ENCODE data around the gene COA1. TPM values are rescaled to one million over a fixed set of nuclear protein-coding genes. Genes with fewer than 3 reads are reported as not detected.

The COA1 gene
- total RNA-seq, 1 donor from 2014 or later: 85.1 TPM

DNA sequence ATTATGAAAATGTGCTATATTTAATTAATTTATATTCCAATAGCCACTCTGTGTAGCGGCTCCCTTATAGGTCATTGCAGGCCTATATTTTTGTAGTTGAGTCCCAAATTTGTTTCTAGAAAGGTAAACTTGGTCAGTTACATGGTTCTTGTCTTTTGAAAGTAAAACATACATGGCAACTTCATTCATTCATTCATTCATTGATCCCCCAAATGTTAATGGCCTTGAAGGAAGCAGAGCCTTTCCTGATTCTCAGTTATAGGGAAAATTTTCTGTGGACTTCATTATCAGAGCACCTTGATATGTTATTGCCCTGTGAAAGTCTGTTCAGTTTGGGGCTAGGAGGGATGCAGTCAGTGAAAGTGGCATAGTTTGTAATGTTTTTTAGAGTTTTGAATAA is 32.1 kb upstream of the COA1 start:
- H3K4me3 Mint-ChIP-seq (ENCODE audit: low read depth): no peak overlapping the region
- no peaks in the 10 kb centered on the region for H3K36me3 Mint-ChIP-seq (ENCODE audit: insufficient read depth)
- TF ChIP-seq, protein P1, sequence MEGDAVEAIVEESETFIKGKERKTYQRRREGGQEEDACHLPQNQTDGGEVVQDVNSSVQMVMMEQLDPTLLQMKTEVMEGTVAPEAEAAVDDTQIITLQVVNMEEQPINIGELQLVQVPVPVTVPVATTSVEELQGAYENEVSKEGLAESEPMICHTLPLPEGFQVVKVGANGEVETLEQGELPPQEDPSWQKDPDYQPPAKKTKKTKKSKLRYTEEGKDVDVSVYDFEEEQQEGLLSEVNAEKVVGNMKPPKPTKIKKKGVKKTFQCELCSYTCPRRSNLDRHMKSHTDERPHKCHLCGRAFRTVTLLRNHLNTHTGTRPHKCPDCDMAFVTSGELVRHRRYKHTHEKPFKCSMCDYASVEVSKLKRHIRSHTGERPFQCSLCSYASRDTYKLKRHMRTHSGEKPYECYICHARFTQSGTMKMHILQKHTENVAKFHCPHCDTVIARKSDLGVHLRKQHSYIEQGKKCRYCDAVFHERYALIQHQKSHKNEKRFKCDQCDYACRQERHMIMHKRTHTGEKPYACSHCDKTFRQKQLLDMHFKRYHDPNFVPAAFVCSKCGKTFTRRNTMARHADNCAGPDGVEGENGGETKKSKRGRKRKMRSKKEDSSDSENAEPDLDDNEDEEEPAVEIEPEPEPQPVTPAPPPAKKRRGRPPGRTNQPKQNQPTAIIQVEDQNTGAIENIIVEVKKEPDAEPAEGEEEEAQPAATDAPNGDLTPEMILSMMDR (IDR thresholded peaks at IDR 0.05; ENCODE audit: unreplicated experiment): no peak
- no peak overlapping the region for H3K27ac Mint-ChIP-seq
- H3K27me3 Mint-ChIP-seq: peaks cover 25% of the 10 kb centered on the region
- peaks cover 20% of the 10 kb centered on the region for H3K4me1 Mint-ChIP-seq (ENCODE audit: low read depth)
- no peak for DNase-seq (ENCODE audit: low spot score, unreplicated experiment)
- no peaks in the 10 kb centered on the region for H3K9me3 Mint-ChIP-seq (ENCODE audit: low read depth)

DNA sequence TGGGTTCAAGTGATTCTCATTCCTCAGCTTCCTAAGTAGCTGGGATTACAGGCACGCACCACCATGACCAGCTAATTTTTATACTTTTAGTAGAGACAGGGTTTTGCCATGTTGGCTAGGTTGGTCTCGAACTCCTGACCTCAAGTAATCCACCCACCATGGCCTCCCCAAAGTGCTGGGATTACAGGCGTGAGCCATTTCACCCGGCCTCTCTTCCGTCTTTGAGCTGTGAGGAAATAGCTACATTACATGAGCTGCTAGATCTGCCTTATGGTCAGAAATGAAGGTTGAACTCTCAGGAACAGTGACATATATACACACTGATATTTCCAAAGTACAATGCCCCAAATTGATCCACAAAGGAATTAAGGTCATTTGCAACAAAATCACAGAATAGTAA is 31.5 kb upstream of the COA1 start:
- Mint-ChIP-seq H3K27ac (no peak overlapping the region), H3K4me1 (ENCODE audit: low read depth) (peaks cover 20% of the 10 kb centered on the region), H3K4me3 (ENCODE audit: low read depth) (no peak overlapping the region), H3K9me3 (ENCODE audit: low read depth) (no peaks in the 10 kb centered on the region), H3K27me3 (peaks cover 29% of the 10 kb centered on the region), H3K36me3 (ENCODE audit: insufficient read depth) (no peaks in the 10 kb centered on the region)
- no peak for DNase-seq (ENCODE audit: low spot score, unreplicated experiment)
- TF ChIP-seq, protein P1 (IDR thresholded peaks at IDR 0.05; ENCODE audit: unreplicated experiment): no peak

DNA sequence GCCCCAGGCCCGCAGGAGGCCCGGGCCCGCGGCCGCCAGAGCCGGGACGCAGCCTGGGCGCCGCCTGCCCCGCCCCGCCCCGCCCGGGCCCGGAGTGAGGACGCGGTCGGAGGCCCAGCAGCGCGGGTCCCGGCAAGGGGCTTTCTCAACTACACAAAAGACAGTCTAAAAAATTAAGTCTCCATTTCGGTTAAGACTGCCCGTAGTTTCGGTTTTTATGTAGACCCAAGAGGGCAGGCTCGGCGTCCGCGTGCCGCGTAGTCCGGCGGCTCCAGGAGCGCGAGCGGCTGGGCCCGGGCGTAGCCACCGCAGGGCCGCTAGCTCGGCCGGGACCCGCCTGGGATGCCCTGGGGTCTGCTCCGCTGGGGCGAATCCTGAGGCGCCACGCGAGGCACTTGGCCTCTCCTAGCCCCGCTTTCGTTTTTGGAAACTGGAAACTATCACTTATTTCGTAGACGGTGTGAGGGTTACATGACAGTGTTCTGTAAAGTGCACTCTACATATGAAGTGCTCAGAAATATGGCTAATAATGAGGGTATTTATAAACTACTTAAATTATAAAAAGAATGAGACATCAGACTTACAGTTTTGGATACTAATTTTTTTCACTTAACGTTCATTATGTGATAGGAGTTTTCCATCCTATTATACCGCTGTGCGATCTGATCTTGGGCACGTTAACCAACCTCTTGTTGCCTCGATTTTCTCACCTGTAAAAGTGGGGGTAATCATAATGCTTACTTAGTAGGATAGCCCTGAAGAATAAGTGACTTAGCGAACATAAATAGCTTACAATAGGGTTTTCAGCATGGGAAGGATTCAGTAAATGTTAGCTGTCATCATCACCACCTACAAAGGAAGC is 29.7 kb upstream of the COA1 start:
- Mint-ChIP-seq H3K4me3 (ENCODE audit: low read depth) (peak overlapping the region; percentile 74), H3K27ac (peak overlapping the region; percentile 70), H3K27me3 (peaks cover 29% of the 10 kb centered on the region), H3K36me3 (ENCODE audit: insufficient read depth) (no peaks in the 10 kb centered on the region), H3K4me1 (ENCODE audit: low read depth) (peaks cover 11% of the 10 kb centered on the region), H3K9me3 (ENCODE audit: low read depth) (no peaks in the 10 kb centered on the region)
- peak; percentile 37 for DNase-seq (ENCODE audit: low spot score, unreplicated experiment)
- TF ChIP-seq, protein P1 (IDR thresholded peaks at IDR 0.05; ENCODE audit: unreplicated experiment): no peak

DNA sequence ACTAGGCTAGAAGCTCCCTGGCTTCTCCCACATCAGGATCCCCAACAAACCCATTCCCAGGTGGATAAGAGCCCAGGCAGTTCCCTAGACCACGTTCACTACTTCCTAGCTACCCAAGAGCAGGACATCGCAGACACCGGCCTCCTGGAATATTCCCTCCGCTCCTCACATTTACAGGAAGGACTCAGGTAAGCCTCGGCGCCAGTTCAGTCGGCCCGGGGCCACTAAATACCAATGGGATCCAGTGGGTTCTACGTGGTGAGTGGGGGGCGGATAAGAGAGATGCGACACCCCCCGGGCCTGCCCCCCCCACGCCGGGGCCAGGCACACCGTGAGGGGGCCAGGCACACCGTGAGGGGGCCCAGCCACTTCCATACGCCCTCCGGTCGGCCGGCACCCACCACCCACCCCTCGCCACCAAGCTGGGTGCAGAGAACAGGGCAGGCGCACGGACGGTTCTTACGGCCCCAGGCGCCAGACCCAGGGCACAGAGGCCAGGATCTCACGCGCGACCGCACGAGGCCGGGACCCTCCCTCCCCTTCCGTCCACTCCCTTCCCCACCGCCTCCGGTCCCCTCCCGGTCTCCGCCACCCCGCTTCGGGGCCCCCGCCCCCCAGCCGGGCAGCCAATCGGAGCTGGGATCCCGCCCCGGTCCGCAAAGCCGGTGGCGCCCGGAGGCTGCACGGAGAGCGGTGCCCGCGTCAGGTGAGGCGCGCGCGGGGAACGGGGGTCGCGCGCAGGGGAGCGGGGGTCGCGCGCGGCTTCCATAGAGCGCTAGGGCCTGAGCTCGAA is 28.9 kb upstream of the COA1 start, which contains the start of gene BLVRA:
BLVRA (plus strand) TSS at position 652 of the 793 bp plus-strand sequence. CDS start 12,479 bp downstream, outside the sequence.
- H3K27me3 Mint-ChIP-seq: peaks cover 29% of the 10 kb centered on the region
- H3K4me1 Mint-ChIP-seq (ENCODE audit: low read depth): peaks cover 7% of the 10 kb centered on the region
- peak within 1 kb of the TSS; percentile 70 for H3K27ac Mint-ChIP-seq
- H3K4me3 Mint-ChIP-seq (ENCODE audit: low read depth): peak within 1 kb of the TSS; percentile 78
- H3K9me3 Mint-ChIP-seq (ENCODE audit: low read depth): no peaks in the 10 kb centered on the region
- TF ChIP-seq, protein P1 (IDR thresholded peaks at IDR 0.05; ENCODE audit: unreplicated experiment): no peak
- no peaks in the 10 kb centered on the region for H3K36me3 Mint-ChIP-seq (ENCODE audit: insufficient read depth)
- peak; percentile 57 for DNase-seq (ENCODE audit: low spot score, unreplicated experiment)

DNA sequence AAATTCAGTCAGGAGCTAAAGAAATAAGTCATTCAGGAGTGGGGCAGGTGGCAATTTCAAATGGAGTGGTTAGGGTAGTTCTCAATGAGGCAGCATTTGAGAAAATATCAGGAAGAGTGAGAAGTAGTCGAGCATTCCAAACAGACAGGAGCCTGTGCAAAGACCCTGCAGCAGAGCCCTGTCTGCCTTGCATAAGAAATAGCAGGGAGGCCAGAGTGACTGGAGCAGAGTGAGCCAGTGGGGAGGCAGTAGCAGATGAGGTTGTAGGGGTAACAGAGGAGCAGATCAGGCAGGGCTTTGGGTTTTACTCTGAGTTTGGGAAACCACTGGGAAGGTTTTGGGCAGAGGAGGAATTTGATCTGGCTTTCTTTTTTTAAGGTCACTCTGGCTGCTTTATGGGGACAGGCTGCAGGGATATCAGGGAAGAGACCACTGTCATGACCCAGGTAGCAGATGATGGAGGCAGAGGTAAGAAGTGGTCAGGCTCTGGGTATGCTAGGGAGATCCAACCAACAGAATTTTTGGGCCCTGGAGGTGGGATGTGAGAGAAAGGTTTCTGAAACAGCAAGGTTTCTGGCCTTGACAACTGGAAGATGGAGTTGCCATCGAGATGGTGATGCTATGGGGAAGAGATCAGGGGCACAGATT is 27.9 kb upstream of the COA1 start:
- H3K4me1 Mint-ChIP-seq (ENCODE audit: low read depth): peaks cover 5% of the 10 kb centered on the region
- DNase-seq (ENCODE audit: low spot score, unreplicated experiment): no peak
- peak overlapping the region; percentile 78 for H3K4me3 Mint-ChIP-seq (ENCODE audit: low read depth)
- H3K9me3 Mint-ChIP-seq (ENCODE audit: low read depth): no peaks in the 10 kb centered on the region
- H3K27me3 Mint-ChIP-seq: peaks cover 33% of the 10 kb centered on the region
- TF ChIP-seq, protein P1 (IDR thresholded peaks at IDR 0.05; ENCODE audit: unreplicated experiment): no peak
- no peak overlapping the region for H3K27ac Mint-ChIP-seq
- no peaks in the 10 kb centered on the region for H3K36me3 Mint-ChIP-seq (ENCODE audit: insufficient read depth)

All from progenitor cell of endocrine pancreas (in vitro differentiated cells).